Measurements from ENCODE around the gene XG. TPM values are rescaled to one million over a fixed set of nuclear protein-coding genes. Genes with fewer than 3 reads are reported as not detected.
A peak's percentile ranks its signal among the peaks of the same experiment; 100 is the strongest.
"Not testable (repeated sequence)": the region's sequence is repeated elsewhere in the genome, so short reads cannot be mapped to it uniquely, and the experiment has no call there.

Gene XG
- not detected in 2 replicates for total RNA-seq (2014; rRNA removed; shearing (Covaris generic))

DNA sequence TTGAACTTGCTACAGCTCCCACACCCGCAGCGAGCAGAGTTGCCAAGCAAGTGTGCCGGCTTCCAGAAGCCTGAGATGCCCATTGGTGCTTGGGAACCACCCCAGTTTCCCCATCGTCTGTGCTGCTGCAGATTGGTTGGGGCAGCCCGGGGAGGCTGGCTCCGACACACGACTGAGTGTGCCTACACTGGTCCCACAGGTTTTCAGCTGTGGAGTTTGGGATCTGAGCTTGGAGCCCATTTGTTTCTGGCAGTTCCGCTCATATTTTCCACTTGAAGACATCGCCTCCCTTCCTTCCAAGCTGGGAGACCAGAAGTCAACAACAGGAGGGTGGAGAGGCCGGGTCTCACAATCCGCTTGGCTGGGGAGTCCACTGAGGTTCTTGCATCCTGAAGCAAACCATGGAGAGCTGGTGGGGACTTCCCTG, at the start of gene XG:
Gene XG (plus strand): TSS at position 167 of the 427 bp plus-strand sequence. CDS start 235 bp downstream, at position 402.
- not testable (repeated sequence) for H3K27ac ChIP-seq

GRCh38 chrX:2703991-2704369, 47.9 kb upstream of the XG start:
- peaks cover 22% of the 10 kb centered on the region for H3K4me1 ChIP-seq (replicated peaks)
- H3K4me3 ChIP-seq, result no peak overlapping the region
- H3K27me3 ChIP-seq (replicated peaks), result no peaks in the 10 kb centered on the region
- no peak for DNase-seq (ENCODE audit: low read depth in 1 of 2, low spot score in 2 of 2)
- H3K27ac ChIP-seq, result no peak overlapping the region
- peaks cover 51% of the 10 kb centered on the region for H3K36me3 ChIP-seq
- H3K9me3 ChIP-seq (replicated peaks), result no peaks in the 10 kb centered on the region

More for the DNA sequence above, at the start of gene XG:
- H3K36me3 ChIP-seq; H3K27me3 ChIP-seq (replicated peaks); H3K4me1 ChIP-seq (replicated peaks); H3K9me3 ChIP-seq (replicated peaks); DNase-seq (ENCODE audit: low read depth in 1 of 2, low spot score in 2 of 2); H3K4me3 ChIP-seq: not testable (repeated sequence)

DNA sequence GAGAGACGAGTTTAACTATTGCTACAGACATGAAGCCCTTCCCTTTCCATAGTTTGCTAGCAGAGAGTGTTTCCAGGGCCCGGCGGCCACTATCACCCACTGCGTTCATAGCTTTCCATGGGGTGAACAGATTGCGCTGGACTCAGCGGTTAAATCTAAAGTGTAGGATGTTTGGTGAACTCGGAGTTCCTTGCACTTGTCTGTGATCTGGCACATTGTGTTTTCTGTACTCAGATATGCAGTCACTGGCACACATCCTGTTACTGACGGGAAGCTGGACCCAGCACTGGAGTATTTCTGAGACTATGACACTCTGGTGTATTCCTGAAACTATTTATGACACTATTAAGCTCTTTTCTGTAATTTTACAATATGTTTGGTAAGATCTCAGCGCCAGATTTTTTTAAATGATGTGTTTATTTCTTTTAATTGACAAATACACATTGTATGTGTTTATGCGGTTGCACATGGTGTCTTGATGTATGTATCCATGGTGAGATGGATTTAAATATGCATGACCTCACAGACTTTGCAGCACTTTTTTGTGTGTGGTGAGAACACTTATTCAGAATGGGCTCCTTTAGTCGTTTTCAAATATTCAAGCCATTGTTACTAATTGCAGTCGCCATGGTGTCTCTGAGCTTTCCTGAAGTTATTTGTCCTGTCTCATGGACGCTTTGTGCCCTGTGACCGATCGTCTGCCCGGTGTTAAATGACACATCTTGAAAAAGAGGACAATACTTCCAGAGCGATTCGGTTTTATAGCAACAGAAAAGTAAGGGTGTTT, 46.6 kb upstream of the XG start:
- H3K36me3 ChIP-seq, result peaks cover 48% of the 10 kb centered on the region

DNA sequence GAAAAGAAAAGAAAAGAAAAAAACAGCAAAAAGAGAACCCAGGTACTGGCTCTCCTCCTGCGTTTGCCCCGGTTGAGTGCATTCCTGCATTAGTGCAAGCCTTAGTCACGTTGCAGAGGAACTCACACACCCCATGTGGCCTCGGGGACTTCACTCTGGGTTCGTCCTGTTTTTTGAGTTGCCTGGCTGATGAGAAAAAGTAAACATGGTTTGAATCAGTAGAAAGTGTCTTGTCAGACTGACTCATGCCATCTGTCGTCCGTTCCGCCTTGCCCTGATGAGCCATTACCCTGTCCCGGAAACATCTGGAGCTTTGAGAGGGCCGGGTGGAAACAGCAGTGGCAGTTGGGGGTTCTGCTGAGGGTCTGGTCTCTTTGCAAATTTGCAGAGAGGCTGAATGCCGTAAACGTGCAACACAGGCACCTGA, 44.5 kb upstream of the XG start:
- Histone ChIP-seq H3K4me1 (replicated peaks) (peaks cover 42% of the 10 kb centered on the region), H3K9me3 (replicated peaks) (no peaks in the 10 kb centered on the region), H3K27me3 (replicated peaks) (no peaks in the 10 kb centered on the region), H3K27ac (peak overlapping the region; percentile 64), H3K36me3 (peaks cover 43% of the 10 kb centered on the region), H3K4me3 (no peak overlapping the region)
- DNase-seq (ENCODE audit: low read depth in 1 of 2, low spot score in 2 of 2), result peak; percentile 89 to 94

More for the DNA sequence above, 46.6 kb upstream of the XG start:
- Histone ChIP-seq H3K27me3 (replicated peaks) (no peaks in the 10 kb centered on the region), H3K27ac (no peak overlapping the region), H3K9me3 (replicated peaks) (no peaks in the 10 kb centered on the region), H3K4me1 (replicated peaks) (peaks cover 35% of the 10 kb centered on the region), H3K4me3 (no peak overlapping the region)
- no peak for DNase-seq (ENCODE audit: low read depth in 1 of 2, low spot score in 2 of 2)

DNA sequence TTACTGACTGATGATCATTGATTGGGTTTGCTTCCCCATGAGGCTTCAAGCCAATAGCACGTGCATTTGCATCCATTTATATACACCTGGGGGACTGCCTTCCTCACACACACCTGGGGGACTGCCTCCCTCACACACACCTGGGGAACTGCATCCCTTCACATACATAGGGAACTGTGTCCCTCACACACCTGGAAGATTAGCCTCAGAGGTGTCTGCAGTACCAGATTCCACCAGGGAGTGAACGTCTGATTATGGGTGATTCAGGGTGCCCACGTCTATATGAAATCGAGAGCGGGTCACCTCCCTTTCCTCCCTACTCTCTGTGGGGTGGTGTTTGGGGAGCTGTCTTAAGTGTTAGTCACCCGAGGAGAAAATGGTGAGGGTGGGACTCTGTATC, 43.8 kb upstream of the XG start:
- Histone ChIP-seq H3K9me3 (replicated peaks) (no peaks in the 10 kb centered on the region), H3K36me3 (peaks cover 48% of the 10 kb centered on the region), H3K4me3 (no peak overlapping the region), H3K4me1 (replicated peaks) (peaks cover 42% of the 10 kb centered on the region), H3K27ac (peak overlapping the region; percentile 64), H3K27me3 (replicated peaks) (no peaks in the 10 kb centered on the region)
- no peak for DNase-seq (ENCODE audit: low read depth in 1 of 2, low spot score in 2 of 2)

DNA sequence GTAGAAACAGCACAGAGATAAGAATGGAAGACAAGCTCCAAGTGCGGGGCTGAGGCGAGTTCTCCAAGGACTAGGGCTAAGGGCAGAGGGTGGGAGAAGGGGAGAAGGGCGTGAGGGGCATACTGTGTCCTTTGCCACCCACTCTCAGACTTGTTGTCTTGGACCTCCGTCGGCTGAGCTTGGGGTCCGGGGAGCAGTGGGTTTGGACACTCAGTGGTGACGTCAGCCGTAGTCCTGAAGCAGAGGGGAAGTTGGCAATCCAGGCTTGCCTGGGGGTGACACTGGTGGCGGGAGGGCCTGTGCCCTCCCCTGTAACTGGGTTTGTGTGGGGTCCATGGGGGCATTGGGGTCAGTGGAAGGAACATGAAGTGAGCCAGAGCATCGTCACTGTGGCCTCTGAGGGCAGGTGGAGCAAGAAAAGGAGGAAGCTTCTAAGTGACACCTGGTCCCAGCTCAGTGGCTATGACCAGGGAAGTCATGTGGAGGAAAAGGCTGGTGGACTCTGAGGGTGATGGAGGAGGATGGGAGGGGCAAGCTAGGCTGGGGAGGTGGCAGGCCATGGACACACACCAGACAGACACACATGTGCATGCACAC, 43.1 kb upstream of the XG start:
- peaks cover 42% of the 10 kb centered on the region for H3K4me1 ChIP-seq (replicated peaks)
- H3K36me3 ChIP-seq, result peaks cover 49% of the 10 kb centered on the region
- H3K27ac ChIP-seq, result peak overlapping the region; percentile 64; the same call in 1 of the 2 replicates

DNA sequence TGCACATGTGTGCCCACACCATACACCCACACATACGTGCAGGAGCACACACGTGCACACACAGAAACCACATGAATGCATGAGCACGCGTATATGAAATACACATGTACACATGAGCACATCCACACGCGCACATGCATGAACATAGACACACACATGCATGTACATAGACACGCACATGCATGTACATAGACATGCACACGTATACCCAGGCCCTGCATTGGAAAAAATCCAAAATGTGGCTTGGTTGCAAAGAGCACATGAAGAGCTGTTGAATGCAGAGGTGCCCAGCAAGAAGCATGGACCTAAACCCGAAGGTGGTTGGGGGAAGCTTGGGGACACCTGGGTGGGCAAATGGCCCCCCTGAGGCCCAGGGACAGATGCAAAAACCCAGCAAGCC, 42.3 kb upstream of the XG start:
- peak overlapping the region; percentile 88 for H3K27ac ChIP-seq
- H3K4me1 ChIP-seq (replicated peaks), result peaks cover 42% of the 10 kb centered on the region
- no peaks in the 10 kb centered on the region for H3K9me3 ChIP-seq (replicated peaks)
- H3K36me3 ChIP-seq, result peaks cover 48% of the 10 kb centered on the region
- H3K27me3 ChIP-seq (replicated peaks), result no peaks in the 10 kb centered on the region
- no peak for DNase-seq (ENCODE audit: low read depth in 1 of 2, low spot score in 2 of 2)
- no peak overlapping the region for H3K4me3 ChIP-seq

More for the DNA sequence above, 43.1 kb upstream of the XG start:
- Histone ChIP-seq H3K9me3 (replicated peaks) (no peaks in the 10 kb centered on the region), H3K27me3 (replicated peaks) (no peaks in the 10 kb centered on the region), H3K4me3 (no peak overlapping the region)
- DNase-seq (ENCODE audit: low read depth in 1 of 2, low spot score in 2 of 2), result no peak

DNA sequence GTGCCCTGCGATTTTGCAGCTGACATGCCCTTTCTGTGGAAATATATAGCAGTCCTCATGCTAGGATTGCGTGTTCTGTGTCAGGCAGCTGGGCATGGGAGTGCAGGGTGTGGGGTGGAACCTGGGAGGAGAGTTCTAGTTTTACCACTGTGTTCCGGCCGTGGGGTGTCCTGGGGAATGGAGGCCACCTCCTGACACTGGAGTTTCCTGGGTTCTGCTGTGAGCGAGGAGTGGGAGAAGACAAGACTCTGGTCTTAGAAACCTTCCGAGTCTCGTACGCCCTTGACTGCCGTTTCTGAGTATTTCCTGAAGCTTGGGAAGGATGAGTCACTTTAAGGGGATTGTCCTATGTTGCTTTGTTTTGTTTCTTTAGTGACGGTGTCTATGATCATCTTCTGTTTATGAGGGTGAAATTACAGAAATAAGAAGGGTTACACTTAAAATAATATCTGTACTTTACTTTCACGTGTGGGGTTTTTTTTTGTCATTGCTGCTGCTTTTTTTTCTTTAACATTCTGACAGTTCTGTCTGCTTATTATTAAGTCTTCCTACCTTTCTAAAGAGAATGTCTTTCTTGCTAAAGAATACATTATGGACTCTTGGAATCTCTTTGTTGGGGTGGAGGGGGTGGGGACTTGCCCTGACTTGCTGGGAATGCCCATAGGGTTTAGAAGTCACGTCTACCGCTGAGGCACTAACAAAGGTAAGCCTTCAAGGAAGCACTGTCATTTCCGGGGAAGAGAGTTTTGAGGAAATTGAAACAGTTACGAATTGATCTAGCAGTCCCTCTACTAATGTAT, 41.6 kb upstream of the XG start:
- Histone ChIP-seq H3K9me3 (replicated peaks) (no peaks in the 10 kb centered on the region), H3K36me3 (peaks cover 48% of the 10 kb centered on the region), H3K27me3 (replicated peaks) (no peaks in the 10 kb centered on the region), H3K27ac (peak overlapping the region; percentile 88), H3K4me3 (no peak overlapping the region), H3K4me1 (replicated peaks) (peaks cover 42% of the 10 kb centered on the region)
- DNase-seq (ENCODE audit: low read depth in 1 of 2, low spot score in 2 of 2), result peak; percentile 61 to 89

- Histone ChIP-seq H3K9me3 (replicated peaks) (no peaks in the 10 kb centered on the region), H3K27me3 (replicated peaks) (no peaks in the 10 kb centered on the region), H3K4me3 (no peak overlapping the region), H3K4me1 (replicated peaks) (peaks cover 42% of the 10 kb centered on the region), H3K27ac (no peak overlapping the region), H3K36me3 (peaks cover 56% of the 10 kb centered on the region)
- no peak for DNase-seq (ENCODE audit: low read depth in 1 of 2, low spot score in 2 of 2)
Observed at GRCh38 chrX:2711441-2711840, 40.4 kb upstream of the XG start.

DNA sequence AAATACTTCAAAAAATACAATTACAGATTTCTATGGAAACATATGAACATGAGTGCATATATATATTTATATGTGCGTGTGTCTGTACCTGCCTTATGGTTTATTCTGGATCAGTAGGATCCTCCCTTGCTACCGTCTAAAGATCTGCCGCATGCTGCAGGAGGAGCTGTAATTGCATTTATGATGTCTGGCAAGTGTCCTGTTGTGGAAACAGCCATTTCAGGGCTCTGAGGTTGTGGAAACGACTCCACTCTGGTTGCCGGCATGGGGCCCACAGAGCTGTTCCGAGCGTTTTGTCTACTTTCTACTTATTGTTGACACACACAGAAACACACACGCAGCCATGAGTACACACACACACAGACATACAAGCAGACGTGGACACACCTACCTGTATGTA, 39.4 kb upstream of the XG start:
- no peaks in the 10 kb centered on the region for H3K9me3 ChIP-seq (replicated peaks)
- DNase-seq (ENCODE audit: low read depth in 1 of 2, low spot score in 2 of 2), result no peak
- peaks cover 35% of the 10 kb centered on the region for H3K4me1 ChIP-seq (replicated peaks)
- H3K27ac ChIP-seq, result no peak overlapping the region
- no peaks in the 10 kb centered on the region for H3K27me3 ChIP-seq (replicated peaks)
- H3K4me3 ChIP-seq, result no peak overlapping the region
- H3K36me3 ChIP-seq, result peaks cover 66% of the 10 kb centered on the region

GRCh38 chrX:2712890-2713840, 38.7 kb upstream of the XG start:
- Histone ChIP-seq H3K4me3 (no peak overlapping the region), H3K4me1 (replicated peaks) (peaks cover 28% of the 10 kb centered on the region), H3K9me3 (replicated peaks) (no peaks in the 10 kb centered on the region), H3K27me3 (replicated peaks) (no peaks in the 10 kb centered on the region), H3K36me3 (peaks cover 68% of the 10 kb centered on the region), H3K27ac (no peak overlapping the region)
- no peak for DNase-seq (ENCODE audit: low read depth in 1 of 2, low spot score in 2 of 2)

DNA sequence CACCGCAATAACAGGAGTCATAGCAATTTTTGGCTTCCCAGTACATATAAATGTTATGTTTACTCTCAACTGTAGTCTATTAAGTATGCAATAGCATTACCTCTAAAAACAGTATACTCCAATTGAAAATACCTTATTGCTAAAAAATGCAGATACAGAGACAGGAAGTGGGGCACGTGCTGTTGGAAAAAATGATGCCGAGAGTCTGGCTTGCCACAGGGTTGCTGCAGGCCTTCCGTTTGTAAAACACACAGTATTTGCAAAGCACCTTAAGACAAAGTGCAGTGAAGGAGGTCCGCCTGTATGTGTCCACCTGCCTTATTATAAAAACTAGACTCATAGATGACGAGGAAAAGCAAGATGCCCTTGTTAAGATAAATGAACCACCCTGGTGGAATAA, 37.3 kb upstream of the XG start:
- no peaks in the 10 kb centered on the region for H3K27me3 ChIP-seq (replicated peaks)
- H3K9me3 ChIP-seq (replicated peaks), result no peaks in the 10 kb centered on the region
- H3K27ac ChIP-seq, result no peak overlapping the region
- H3K4me1 ChIP-seq (replicated peaks), result peaks cover 14% of the 10 kb centered on the region
- no peak for DNase-seq (ENCODE audit: low read depth in 1 of 2, low spot score in 2 of 2)
- H3K36me3 ChIP-seq, result peaks cover 72% of the 10 kb centered on the region
- no peak overlapping the region for H3K4me3 ChIP-seq

GRCh38 chrX:2715066-2715600, 36.7 kb upstream of the XG start:
- Histone ChIP-seq H3K27ac (no peak overlapping the region), H3K4me3 (no peak overlapping the region), H3K27me3 (replicated peaks) (no peaks in the 10 kb centered on the region), H3K4me1 (replicated peaks) (peaks cover 8% of the 10 kb centered on the region), H3K9me3 (replicated peaks) (no peaks in the 10 kb centered on the region), H3K36me3 (peaks cover 78% of the 10 kb centered on the region)
- DNase-seq (ENCODE audit: low read depth in 1 of 2, low spot score in 2 of 2), result no peak

Data from SJSA1 (cell line).